Breast epithelium (tissue), 3 donors: Measurements from ENCODE around the gene OR8B2.
"Not testable (repeated sequence)": the region's sequence is repeated elsewhere in the genome, so short reads cannot be mapped to it uniquely, and the experiment has no call there.

Source experiments
- CTCF ChIP-seq, 3 donors: fragments of 450-650 bp; IDR thresholded peaks; one replicate each; pipeline ENCODE4 v1.5.1; 2016 to 2017; ENCODE audit warnings: antibody characterized with exemption in 3 of 3, mild to moderate bottlenecking in 3 of 3, moderate library complexity in 3 of 3
- POLR2AphosphoS5 ChIP-seq, 3 donors: sonication (generic); formaldehyde crosslinking; IDR thresholded peaks; one replicate each; pipeline ENCODE4 v1.6.1; 2017; ENCODE audit warnings: antibody characterized with exemption in 3 of 3

- not testable (repeated sequence) for TF ChIP-seq POLR2AphosphoS5, CTCF (IDR thresholded peaks at IDR 0.05)
Measured at GRCh38 chr11:124382857-124383256, 1.4 kb downstream of the OR8B2 start.
